Measurements from ENCODE around the gene MARK2.

DNA sequence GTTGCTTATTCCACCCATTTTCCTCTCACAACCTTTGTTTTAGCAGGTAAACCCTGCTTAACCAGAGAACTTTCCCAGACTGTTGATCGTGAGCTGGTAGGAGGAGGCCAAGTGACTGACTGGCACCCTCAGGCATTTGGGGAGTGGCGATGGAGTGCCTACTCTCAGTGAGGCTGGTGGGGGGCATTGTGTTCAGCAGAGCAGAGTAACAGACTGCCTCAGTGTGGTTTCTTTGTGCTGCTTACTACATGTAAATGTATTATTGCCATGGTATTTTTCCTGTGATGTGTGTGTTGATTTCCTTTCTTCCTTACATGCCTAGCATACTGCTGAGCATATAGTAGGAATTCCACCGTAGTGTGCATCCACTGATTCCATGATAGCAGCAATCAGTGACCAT is 2.6 kb downstream of the MARK2 start:
- TF ChIP-seq CTCF (IDR thresholded peaks at IDR 0.05) (no peak), ZFX (IDR thresholded peaks at IDR 0.05; ENCODE audit: borderline replicate concordance) (no peak)
